WTC11 (cell line): ENCODE data around the gene CEP192.

Experiments used
- CTCF ChIP-seq: fragments of 200-600 bp; IDR thresholded peaks from 2 replicates; pipeline ENCODE4 v1.8.0; 2022; ENCODE audit warnings: antibody characterized with exemption
- MAX ChIP-seq: sonication (generic); formaldehyde crosslinking; IDR thresholded peaks from 2 replicates; pipeline ENCODE4 v1.8.0; 2022; ENCODE audit warnings: mild to moderate bottlenecking, missing genetic modification reagents
- USF2 ChIP-seq: sonication (generic); formaldehyde crosslinking; IDR thresholded peaks from 2 replicates; pipeline ENCODE4 v1.8.1; 2023; ENCODE audit warnings: mild to moderate bottlenecking, missing genetic modification reagents, moderate library complexity
- ZNF416 ChIP-seq: fragments of 250-450 bp; sonication (Bioruptor Pico); IDR thresholded peaks from 2 replicates; pipeline ENCODE4 v1.9.0; 2021; ENCODE audit warnings: mild to moderate bottlenecking, inconsistent platforms

GRCh38 chr18:13100942-13101658 is 109.9 kb downstream of the CEP192 start:
- no peak for TF ChIP-seq MAX (CRISPR knock-in tag)
- no peak for TF ChIP-seq CTCF
- TF ChIP-seq USF2 (CRISPR knock-in tag): no peak
- no peak for TF ChIP-seq ZNF416 (CRISPR knock-in tag)
